DMS 273 (cell line): ENCODE data around the gene SPRR2F.

Experiments used
- DNase-seq: peaks from one replicate; lab custom pipeline; 2025; ENCODE audit not compliant: unreplicated experiment; lab: John Stamatoyannopoulos, UW

The SPRR2F gene

DNA sequence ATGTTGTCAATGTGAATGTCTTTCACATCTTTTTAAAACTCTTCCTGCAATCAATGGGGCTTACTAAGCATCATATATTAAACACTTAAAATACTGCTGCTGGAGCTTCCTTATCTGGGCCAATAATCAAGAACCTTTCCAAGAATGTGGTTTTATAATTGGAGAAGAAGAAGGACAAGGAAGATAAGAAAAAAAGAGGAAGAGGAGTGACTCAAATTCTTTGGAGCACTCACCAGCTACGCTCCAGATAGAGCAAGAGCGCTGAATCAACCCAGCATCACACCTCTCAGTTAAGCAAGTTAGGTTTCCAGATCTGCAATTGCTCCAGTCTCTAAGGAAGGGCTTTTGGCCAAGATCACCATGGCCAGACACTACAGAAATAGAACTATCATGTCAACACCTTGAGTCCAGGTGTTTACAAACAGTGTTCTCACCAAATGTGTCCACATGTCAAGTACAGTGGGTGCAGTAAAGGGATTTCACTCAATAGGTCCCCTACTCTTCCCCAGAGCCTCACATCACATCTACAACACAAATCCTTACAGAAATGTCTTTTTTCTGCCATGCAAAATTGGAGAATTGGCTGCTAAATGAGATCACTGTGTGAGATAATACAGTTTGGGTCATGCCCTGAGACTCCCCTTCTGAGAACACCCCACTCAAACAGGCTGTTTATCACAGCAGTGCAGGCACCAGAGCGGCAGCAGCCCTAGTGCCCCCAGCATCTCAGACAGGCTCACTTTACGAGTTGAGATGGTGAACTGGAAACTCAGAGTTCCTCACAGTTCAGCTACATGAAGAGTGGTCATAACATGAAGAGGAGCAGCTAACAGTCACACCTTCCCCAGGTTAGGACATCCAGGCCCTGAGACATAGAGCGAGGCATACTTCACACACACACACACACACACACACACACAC, 40.2 kb downstream of the SPRR2F start:
- DNase-seq: no peak

- DNase-seq: no peak
Observed at GRCh38 chr1:153071511-153071910, 41.8 kb downstream of the SPRR2F start, which contains the start of gene SPRR2B. Gene SPRR2B (minus strand): TSS chr1:153071611. CDS start chr1:153070839, 772 bp downstream.

- no peak for DNase-seq
Observed at GRCh38 chr1:153070243-153070642, 43.1 kb downstream of the SPRR2F start.
